GM19395 (cell line): ENCODE data around the gene DZIP1.

Source experiments
- ATAC-seq: cut with Tn5 transposase; IDR thresholded peaks from one replicate; pipeline ENCODE4 v1.9.1; 2021; ENCODE audit warnings: mild to moderate bottlenecking, moderate library complexity; ENCODE audit not compliant: unreplicated experiment

DZIP1 gene

GRCh38 chr13:95552208-95552538 lies 92.3 kb downstream of the DZIP1 start:
- peak; percentile 10 for ATAC-seq

GRCh38 chr13:95547531-95548167 lies 96.9 kb downstream of the DZIP1 start:
- no peak for ATAC-seq

- no peak for ATAC-seq
Observed at GRCh38 chr13:95546919-95547318, 97.6 kb downstream of the DZIP1 start.

- ATAC-seq = no peak
Observed at GRCh38 chr13:95544293-95544692, 100.2 kb downstream of the DZIP1 start.

- no peak for ATAC-seq
Observed at GRCh38 chr13:95541911-95542474, 102.5 kb downstream of the DZIP1 start.

- no peak for ATAC-seq
Observed at GRCh38 chr13:95541308-95541707, 103.2 kb downstream of the DZIP1 start.

- ATAC-seq = no peak
Observed at GRCh38 chr13:95540888-95541287, 103.6 kb downstream of the DZIP1 start.

GRCh38 chr13:95536632-95537241 lies 107.8 kb downstream of the DZIP1 start:
- no peak for ATAC-seq

GRCh38 chr13:95535243-95535642 lies 109.3 kb downstream of the DZIP1 start:
- ATAC-seq = no peak

GRCh38 chr13:95533545-95534160 lies 110.9 kb downstream of the DZIP1 start:
- no peak for ATAC-seq

GRCh38 chr13:95530178-95530577 lies 114.3 kb downstream of the DZIP1 start:
- ATAC-seq = no peak
